Right hindlimb (tissue), 1 donor: Measurements from ENCODE around the gene DOCK9.
"Not testable (repeated sequence)": the region's sequence is repeated elsewhere in the genome, so short reads cannot be mapped to it uniquely, and the experiment has no call there.

Source experiments
- DNase-seq: peaks from one replicate; pipeline ENCODE4 v3.0.0-alpha.2; 2018

Gene DOCK9

DNA sequence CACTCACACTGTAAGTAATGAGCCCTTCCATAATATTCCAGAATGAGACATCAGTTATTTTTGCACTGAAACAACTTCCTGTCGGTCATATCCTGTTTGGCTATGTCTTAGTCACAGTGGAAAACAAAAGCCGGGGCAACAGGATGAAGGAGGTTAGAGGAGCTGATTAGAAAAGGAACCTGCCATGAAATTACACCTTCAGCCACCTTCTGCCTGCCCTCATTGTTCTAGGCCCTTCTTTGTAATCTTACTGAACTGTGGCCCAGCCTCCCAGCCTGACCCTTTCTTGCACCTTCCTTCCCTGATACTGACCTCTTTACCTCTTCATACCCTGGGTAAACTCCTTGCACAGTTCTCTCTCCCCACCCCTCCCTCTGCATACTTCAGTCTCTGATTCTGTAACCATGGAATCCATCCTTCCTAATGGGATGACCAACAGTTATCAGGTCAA, 67.3 kb downstream of the DOCK9 start:
- DNase-seq = no peak

DNA sequence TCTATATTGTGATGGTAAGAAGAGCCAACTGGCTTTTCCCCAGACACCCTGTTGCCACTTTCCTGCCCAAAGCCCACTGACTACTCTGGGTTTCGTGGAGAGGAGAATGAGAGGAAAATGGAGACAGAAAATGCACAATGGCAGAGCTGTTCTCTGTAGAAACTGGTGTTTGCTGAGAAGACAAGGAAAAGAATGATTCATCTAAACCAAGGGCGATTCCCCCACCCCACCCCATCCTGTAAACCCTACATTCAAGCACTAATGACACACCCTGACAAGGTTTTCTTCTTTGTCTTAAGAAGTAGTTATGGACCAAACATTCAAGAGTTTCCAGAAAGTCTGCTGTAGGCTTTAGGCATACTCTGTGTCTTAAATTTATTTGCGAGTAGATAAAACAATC, 68.8 kb downstream of the DOCK9 start:
- DNase-seq = no peak

DNA sequence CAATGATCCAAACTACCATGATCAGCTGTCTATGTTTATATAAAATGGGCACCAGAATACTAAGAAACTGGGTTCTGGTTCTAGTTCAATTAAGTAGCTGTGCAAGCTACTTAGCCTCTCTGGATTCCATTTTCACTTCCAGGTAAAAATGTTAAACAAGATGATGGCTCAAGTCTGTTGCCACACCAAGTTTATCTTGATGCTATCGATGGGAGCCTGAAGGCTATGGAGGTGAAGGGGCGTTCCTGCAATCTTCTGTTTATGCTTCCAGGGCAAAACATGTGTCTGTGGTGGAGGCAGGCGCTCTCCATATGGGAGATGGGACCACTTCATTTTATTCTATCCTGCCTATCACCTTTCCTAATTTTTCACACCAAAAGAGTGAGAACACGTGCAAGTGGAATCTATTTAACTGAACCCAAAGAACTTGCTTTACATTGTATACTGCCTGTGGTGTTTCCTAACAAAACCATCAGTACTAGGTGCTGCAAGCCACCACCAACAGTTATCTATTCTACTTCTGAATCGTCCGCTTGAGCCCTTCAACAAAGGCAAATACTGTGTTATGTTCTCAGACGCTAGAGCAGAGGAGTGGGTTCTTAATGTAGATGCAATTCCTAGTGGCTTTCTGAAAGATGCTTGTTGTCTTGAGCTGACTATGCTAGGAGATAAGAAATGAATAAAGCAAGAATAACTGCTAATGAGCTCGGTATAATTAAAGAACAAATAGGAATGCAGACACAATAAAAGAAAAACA, 70.9 kb downstream of the DOCK9 start:
- DNase-seq = no peak

GRCh38 chr13:98905199-98905598, 72.7 kb downstream of the DOCK9 start:
- DNase-seq = no peak

GRCh38 chr13:98900442-98900841, 77.4 kb downstream of the DOCK9 start:
- DNase-seq = no peak

GRCh38 chr13:98897706-98898105, 80.2 kb downstream of the DOCK9 start:
- DNase-seq = no peak

DNA sequence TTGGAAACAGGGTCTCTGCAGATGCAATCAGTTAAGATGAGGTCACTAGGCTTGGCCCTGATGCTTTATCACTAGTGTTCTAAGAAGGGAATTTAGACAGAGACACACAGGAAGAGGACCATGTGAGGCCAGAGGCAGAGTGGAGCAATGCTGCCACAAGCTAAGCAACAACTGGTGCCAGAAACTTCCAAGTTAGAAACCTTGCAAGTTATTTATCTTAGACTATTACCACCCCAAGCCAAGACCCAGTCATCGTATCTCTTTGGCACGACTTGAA, 81.1 kb downstream of the DOCK9 start:
- DNase-seq = no peak

DNA sequence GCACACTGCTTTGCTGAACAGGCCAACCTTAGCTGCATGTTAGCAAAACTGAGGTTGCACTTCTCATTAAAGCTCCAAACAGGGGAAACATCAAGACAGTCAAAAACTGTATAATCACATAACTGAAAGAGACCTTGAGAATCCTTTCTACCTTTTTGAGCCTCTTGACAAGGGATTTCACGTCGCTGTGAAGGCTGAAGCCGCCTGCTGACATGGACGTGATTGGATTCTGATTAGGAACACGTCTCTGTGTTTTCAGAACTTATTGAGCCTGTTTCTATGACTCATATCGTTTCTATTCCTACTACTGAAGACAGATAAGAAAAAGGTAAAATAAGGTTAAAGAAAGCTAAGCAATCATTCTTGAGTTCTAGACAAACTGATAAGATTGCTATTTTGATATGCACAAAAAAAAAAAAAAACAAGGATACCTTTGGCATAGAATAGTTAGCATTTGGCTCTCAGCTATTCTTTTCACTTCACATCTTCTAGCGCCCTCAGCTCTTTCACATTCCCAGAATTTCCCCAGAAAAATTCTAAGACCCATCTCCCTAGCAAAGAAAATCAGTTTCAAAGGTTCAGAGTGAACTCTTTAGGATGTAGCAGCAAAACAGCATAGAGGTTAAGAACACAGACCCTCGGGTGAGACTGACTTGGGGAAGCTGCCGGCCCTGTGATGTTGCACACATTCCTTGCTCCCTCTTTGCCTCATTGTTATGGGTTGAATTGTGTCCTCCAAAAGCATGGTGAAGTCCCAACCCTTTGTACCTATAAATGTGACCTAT, 81.6 kb downstream of the DOCK9 start:
- no peak for DNase-seq

DNA sequence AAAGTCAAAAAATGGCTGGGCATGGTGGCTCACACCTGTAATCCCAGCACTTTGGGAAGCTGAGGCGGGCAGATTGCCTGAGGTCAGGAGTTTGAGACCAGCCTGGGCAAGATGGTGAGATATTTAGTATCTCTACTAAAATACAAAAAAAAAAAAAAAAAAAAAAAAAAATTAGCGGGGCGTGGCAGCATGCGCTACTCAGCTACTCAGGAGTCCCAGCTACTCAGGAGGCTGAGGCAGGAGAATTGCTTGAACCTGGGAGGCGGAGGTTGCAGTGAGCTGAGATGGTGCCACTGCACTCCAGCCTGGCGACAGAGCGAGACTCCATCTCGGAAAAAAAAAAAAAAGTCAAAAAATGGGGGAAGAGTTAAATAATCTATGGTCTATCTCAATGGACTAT, 83.0 kb downstream of the DOCK9 start:
- not testable (repeated sequence) for DNase-seq

- no peak for DNase-seq
Measured at GRCh38 chr13:98893371-98893770, 84.5 kb downstream of the DOCK9 start.

DNA sequence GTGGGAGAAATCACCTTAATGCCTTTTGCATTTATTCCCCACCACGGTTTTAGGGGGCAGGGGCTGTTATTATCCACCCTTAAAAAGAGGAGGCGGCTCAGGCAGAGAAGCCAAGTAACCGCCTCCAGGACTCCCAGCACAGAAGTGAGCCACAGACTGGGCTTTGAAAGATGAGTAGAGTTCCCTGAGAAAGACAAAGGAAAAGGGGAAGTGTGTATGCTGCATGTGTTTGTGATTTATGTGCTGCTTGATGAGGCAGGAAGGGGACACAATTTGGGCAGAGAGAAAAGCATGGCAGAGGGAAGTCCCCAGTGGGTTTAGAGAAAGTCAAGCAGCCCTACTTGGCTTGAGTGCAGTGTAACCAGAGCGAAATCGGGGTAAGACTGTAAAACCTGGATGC, 85.0 kb downstream of the DOCK9 start:
- no peak for DNase-seq

DNA sequence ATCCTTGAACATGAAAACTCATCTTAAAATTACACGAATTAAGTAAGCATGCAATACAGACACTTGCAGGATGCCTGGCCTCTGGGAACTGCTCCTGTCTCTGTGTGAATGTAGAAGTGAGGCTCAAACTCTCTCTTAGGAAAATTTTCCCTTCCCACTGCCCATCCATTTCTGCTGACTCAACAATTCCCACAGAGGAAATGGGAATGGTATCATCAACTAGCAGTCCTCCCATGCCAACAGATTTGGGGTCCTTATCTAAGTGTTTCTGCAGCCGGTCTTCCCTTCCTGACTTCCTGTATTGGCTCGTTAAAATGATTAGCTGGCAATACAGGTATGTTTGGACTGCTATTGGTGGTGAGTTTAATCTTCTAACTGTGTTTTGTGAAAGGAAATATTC, 85.8 kb downstream of the DOCK9 start:
- no peak for DNase-seq

GRCh38 chr13:98890925-98891324, 86.9 kb downstream of the DOCK9 start:
- DNase-seq = no peak

- peak; percentile 57 for DNase-seq
Measured at GRCh38 chr13:98890186-98890585, 87.7 kb downstream of the DOCK9 start.

- DNase-seq = no peak
Measured at GRCh38 chr13:98889419-98890085, 88.3 kb downstream of the DOCK9 start.

DNA sequence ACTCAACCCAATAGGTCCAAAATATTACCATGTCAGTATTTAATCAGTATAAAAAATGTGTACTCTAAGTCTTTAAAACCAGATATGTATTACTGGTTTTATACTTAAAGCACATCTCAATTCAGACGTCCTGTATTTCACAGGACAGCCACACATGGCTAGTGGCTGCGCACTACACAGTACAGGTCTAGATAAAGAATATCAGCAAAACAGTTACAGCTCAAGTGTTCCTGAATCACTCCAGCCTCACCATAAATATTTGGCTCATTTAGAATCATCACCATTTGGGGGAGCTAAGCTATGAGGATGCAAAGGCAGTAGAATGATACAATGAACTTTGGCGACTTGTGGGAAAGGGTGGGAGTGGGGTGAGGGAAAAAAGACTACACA, 89.0 kb downstream of the DOCK9 start:
- DNase-seq = no peak

- DNase-seq = no peak
Measured at GRCh38 chr13:98888222-98888889, 89.5 kb downstream of the DOCK9 start.

GRCh38 chr13:98886587-98887230, 91.2 kb downstream of the DOCK9 start:
- DNase-seq = no peak

GRCh38 chr13:98885600-98885999, 92.3 kb downstream of the DOCK9 start:
- no peak for DNase-seq

DNA sequence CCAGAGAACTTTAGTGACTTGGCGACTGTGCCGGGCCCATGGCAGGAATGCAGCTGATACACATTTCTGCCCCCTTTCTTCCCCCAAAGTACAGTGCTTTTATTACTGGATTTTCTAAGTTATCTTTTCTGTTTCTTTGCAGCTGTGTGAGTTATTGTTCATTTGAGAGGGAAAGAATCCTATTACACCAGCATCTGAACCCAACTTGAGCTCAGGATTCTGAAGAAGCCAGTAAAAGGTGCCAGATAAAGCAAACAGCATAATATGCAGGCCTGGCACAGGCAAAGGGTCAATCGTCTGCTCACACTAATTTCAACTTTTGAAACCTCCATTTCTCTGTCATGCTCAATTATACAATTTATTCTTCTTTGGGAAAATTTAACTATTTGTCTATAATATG, 93.9 kb downstream of the DOCK9 start:
- DNase-seq = no peak

DNA sequence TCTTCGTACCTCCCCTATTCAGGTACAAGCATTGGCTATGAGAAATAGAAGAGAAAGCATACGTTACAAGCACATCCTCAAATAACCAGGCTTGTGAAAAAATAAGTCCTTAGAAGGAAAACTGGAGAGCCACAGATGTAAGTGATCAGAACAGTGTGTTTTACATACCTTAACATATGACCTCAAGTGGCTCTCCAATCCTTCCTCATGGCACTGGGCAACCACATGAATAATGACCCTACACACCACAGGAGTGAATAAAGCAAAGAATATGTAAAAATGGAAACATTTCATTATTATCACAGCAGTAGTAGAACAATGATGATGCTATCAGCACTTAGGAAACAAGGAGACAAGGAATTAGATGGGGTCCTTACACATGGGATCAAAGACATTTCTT, 96.5 kb downstream of the DOCK9 start:
- no peak for DNase-seq

- no peak for DNase-seq
Measured at GRCh38 chr13:98880677-98881076, 97.2 kb downstream of the DOCK9 start.

- DNase-seq = no peak
Measured at GRCh38 chr13:98879957-98880356, 97.9 kb downstream of the DOCK9 start.
